GM12873 (cell line): ENCODE data around the gene HOXA9.

Source experiments
- CTCF ChIP-seq: IDR thresholded peaks from 2 replicates; pipeline ENCODE4 v1.5.1; 2012; ENCODE audit warnings: low read depth, mild to moderate bottlenecking, moderate library complexity, low read length, control low read depth; ENCODE audit not compliant: insufficient read depth; ENCODE audit errors: missing control alignments

The HOXA9 gene

DNA sequence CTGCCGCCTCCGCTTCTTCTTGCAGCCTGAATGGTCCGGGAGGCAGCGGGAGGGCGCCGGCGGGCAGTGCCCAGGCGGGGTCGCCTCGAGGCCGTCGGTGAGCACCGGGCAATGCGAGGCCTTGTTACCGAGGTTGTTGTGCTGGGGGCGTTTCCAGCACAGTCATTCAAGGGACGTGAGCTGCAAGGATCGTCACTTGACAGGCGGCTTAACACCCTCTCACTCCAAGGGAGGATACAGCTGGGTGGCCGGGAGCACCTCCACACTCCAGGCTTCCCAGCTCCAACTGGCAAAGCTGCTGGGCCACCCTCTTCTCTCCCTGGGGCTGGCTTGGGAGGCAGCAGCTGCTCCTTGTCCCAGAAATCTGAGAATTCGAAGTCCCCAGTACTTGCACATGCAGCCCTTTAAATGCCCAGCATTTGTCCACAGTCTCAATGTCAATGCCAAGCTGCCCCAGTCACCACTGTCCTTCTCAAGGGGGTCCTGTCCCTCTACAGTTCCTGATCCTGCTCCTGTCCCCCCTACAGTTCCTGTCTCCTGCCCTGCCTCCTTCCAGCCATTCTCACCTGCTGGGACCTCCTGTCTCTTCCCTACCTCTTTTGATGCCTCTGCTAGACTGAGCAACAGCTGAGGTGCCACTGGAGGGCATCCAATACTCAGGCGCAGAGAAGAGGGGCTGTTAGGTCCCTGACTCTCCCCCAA lies 24.1 kb upstream of the HOXA9 start:
- TF ChIP-seq CTCF: no peak

- no peak for TF ChIP-seq CTCF
Measured at GRCh38 chr7:27188386-27189294, 23.3 kb upstream of the HOXA9 start.

DNA sequence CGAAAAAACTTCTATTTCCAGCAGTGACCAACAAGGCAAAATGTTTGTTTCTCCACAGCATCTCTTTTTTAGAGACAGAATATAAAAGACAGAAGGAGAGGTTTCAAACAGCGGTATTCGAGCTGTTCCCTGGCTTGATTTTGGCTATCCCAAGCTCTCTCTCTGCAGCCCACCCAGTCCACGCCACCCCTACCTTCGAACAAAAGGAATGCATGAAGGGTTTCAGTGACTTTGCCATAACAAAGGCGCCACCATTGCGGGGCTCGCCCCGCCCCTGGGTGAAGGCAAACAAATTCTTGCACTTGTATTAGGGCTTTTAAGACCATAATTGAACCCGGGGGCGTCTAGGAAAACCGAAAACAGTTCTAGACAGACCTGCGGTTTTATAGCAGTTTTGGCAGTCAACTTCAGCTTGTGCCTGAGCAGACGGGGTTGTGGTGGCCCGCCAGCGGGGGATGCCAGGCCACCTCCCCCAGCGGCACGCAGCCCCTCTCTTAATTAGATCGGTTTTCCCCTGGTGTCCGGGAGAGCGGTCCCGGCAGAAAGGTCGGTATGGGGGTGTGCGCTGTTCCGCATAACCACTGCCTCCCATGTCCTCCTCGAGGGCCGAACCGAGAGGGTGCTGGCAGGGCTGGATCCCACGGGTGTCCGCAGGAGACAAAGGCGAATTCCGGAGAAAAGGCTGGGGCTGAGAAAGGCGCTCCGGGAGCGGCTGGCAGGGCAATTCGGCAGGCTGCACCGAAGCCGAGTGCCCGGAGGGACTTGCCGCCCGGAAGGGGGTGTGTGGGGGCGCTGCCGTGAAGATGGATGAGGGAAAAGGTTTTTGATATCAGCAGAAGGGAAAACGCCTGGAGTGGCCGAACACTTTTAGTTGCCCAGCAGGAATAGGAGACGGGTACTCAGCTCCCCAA lies 22.4 kb upstream of the HOXA9 start:
- TF ChIP-seq CTCF: no peak

DNA sequence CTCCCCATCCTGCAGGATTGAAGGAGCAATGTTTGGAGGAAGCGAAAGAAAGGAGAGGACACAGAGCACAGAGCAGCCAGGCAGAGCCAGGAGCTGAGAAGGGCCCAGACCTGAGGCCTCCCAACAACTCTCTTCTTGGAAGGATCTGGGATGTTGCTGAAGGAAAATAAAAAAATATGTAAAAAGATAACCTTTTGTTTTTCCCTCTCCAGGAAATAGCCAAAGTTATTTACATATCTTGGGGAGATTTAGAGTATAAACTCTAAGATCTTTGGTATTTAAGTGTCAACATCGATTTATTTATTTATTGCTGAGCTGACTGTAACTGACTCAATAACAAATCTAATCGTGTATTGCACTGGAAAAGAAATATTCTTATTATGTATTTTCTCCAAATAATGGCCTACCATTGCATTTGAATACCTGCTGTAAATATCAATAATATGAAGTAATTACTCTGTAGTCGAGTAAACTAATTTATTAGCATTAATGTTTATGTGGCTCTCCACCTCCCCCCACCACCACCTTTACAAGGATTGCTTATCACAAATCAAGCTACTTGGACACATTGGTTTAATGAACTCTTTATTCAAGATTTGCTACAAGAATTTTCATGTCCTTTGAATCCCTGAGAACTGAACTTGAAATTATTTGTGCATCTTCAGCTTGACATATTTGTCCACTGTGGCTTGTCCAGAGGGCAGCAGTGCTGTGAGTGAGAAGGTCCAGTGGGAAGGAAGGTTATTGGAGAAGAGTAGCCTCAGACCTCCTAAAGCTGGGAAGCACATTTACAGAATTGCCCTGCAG lies 21.5 kb upstream of the HOXA9 start:
- no peak for TF ChIP-seq CTCF

- no peak for TF ChIP-seq CTCF
Measured at GRCh38 chr7:27185854-27186667, 20.7 kb upstream of the HOXA9 start.

DNA sequence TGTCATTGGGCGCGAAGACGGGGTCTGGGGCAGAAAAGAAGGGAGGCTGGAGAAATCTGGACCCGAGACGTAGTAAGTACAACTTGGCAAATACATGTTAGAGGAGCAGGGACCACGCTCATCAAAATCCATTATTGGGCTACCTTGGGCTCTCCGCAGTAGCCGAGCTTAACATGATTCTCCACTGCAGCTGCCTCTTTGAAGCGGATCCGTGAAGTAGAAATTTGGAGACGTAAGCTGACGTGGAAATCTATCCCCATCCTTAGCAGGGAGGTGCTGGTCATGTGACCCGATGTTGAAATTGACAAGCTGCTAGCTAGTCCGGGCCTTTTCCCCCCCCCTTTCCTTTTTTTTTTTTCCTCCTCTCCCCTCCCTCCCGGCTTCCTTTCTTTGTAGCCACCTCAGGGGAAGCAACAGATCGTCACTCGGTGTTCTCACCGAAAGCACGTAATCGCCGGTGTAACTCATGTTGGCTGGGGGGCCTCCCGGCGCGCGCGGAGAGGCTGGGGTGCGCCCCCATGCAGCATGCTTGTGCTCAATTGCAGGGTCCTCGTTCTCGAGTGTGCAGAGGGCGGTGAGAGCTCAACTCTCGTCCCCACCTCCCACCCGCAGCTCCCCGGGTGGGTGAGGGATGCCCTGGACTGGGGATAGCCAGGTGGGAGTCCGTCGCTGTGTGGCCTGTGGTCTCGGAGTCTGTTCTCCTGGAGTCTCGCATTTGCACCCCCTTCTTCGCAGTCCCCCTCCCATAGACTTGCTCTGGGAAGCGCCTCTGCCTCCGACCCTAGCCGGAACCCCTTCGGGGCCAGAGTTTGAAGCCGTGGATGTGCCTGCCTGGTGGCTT lies 19.9 kb upstream of the HOXA9 start, which contains the start of gene HOXA11:
TSS of gene HOXA11 (minus strand) at position 220 of the 841 bp plus-strand sequence. CDS start at position 132, 88 bp downstream.
- no peak for TF ChIP-seq CTCF
